ENCODE results near the gene WWOX.

Gene WWOX

DNA sequence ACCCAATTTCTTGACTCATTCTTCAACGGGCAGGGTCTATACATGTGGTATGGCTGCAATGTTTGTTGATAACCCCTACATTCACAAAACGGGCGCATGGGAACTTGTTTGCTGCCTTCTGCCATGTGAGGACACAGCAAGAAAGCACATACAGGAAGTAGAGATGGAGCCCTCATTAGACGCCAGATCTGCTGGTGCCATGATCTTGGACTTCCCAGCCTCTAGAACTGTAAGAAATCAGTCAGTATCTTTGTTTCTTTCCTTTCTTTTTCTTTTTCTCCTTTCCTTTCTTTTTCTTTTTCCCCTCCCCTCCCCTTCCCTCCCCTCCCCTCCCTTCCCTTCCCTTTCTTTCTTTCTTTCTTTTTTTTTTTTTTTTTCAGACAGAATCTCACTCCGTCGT lies 165.2 kb downstream of the WWOX start:
- no peaks in the 10 kb centered on the region for H3K4me1 Mint-ChIP-seq (ENCODE audit: low read depth)
- peaks cover 25% of the 10 kb centered on the region for H3K36me3 Mint-ChIP-seq
- no peaks in the 10 kb centered on the region for H3K27me3 Mint-ChIP-seq

GRCh38 chr16:78269256-78269655 lies 169.8 kb downstream of the WWOX start:
- Mint-ChIP-seq H3K4me3 (no peak overlapping the region), H3K4me1 (ENCODE audit: low read depth) (no peaks in the 10 kb centered on the region), H3K27me3 (no peaks in the 10 kb centered on the region), H3K27ac (no peak overlapping the region), H3K36me3 (peaks cover 21% of the 10 kb centered on the region), H3K9me3 (ENCODE audit: low read depth) (no peaks in the 10 kb centered on the region)

More for the DNA sequence above, 165.2 kb downstream of the WWOX start:
- peaks cover 5% of the 10 kb centered on the region for H3K9me3 Mint-ChIP-seq (ENCODE audit: low read depth)
- H3K27ac Mint-ChIP-seq = no peak overlapping the region
- H3K4me3 Mint-ChIP-seq = no peak overlapping the region

- Mint-ChIP-seq H3K27ac (no peak overlapping the region), H3K27me3 (no peaks in the 10 kb centered on the region), H3K4me1 (ENCODE audit: low read depth) (no peaks in the 10 kb centered on the region), H3K36me3 (peaks cover 15% of the 10 kb centered on the region), H3K4me3 (no peak overlapping the region), H3K9me3 (ENCODE audit: low read depth) (no peaks in the 10 kb centered on the region)
Observed at GRCh38 chr16:78271981-78272380, 172.5 kb downstream of the WWOX start.

- H3K4me1 Mint-ChIP-seq (ENCODE audit: low read depth) = no peaks in the 10 kb centered on the region
- no peaks in the 10 kb centered on the region for H3K9me3 Mint-ChIP-seq (ENCODE audit: low read depth)
- no peak overlapping the region for H3K4me3 Mint-ChIP-seq
- H3K36me3 Mint-ChIP-seq = peaks cover 7% of the 10 kb centered on the region
- no peaks in the 10 kb centered on the region for H3K27me3 Mint-ChIP-seq
- H3K27ac Mint-ChIP-seq = no peak overlapping the region
Observed at GRCh38 chr16:78274771-78275170, 175.3 kb downstream of the WWOX start.

GRCh38 chr16:78275420-78275819 lies 176.0 kb downstream of the WWOX start:
- Mint-ChIP-seq H3K4me3 (no peak overlapping the region), H3K36me3 (peaks cover 9% of the 10 kb centered on the region), H3K4me1 (ENCODE audit: low read depth) (no peaks in the 10 kb centered on the region), H3K9me3 (ENCODE audit: low read depth) (no peaks in the 10 kb centered on the region), H3K27me3 (no peaks in the 10 kb centered on the region), H3K27ac (no peak overlapping the region)

DNA sequence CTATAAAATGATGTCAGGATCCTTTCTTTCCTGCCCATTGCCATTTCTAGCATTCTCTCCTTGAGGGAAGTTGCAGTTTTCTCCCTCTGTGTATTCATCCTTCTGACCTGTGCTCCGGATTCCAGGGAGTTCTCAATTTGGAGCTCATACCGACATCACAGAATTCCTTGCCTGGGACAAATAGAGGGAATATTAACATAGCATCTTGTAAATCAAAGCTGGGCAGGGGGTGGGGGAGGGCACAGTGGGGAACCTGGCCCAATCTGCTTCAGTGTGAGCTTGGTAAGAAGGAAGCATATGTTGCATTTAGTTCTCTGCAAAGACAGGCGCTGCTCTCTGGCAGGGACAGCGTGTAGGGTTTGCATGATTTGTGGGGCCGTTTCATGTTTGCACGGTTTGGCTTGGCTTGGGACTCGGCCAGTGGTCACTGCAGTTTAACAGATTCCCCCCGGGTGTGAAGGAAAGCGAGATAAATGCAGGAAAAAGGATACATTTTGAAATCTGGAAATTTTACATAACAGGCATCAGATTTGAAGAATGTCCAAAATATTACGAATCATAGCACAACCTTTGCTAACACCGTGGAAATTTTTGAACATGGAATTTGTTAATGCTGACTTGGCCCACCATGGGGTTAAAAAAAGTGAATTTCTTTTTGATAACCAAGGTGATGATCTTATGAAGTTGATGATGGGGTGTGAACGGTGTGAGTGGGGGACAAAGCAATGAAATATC lies 178.0 kb downstream of the WWOX start:
- Mint-ChIP-seq H3K27ac (no peak overlapping the region), H3K4me1 (ENCODE audit: low read depth) (no peaks in the 10 kb centered on the region), H3K4me3 (no peak overlapping the region), H3K36me3 (peaks cover 11% of the 10 kb centered on the region), H3K9me3 (ENCODE audit: low read depth) (no peaks in the 10 kb centered on the region), H3K27me3 (no peaks in the 10 kb centered on the region)

GRCh38 chr16:78278056-78278450 lies 178.6 kb downstream of the WWOX start:
- Mint-ChIP-seq H3K27me3 (no peaks in the 10 kb centered on the region), H3K9me3 (ENCODE audit: low read depth) (no peaks in the 10 kb centered on the region), H3K27ac (no peak overlapping the region), H3K4me1 (ENCODE audit: low read depth) (no peaks in the 10 kb centered on the region), H3K4me3 (no peak overlapping the region), H3K36me3 (peaks cover 11% of the 10 kb centered on the region)

DNA sequence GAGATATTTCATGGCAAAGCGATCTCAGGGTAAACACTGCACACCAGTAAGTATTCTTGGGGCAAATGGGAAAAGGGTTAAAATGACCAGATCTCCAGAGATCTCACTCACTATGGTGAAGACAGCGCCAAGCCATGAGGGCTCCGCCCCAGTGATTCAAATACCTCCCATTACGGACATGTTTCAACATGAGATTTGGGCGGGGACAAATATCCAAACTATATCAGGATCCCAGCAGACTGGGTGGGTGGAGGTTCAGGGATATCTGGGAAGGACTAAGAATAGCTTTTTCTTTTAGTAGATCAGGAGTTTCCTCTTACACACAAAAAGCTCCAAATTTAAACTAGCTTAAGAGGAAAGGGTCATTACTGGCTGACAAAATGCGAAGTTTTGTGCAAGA lies 181.7 kb downstream of the WWOX start:
- no peak overlapping the region for H3K4me3 Mint-ChIP-seq
- no peaks in the 10 kb centered on the region for H3K4me1 Mint-ChIP-seq (ENCODE audit: low read depth)
- H3K9me3 Mint-ChIP-seq (ENCODE audit: low read depth) = no peaks in the 10 kb centered on the region
- no peak overlapping the region for H3K27ac Mint-ChIP-seq
- peaks cover 11% of the 10 kb centered on the region for H3K36me3 Mint-ChIP-seq
- H3K27me3 Mint-ChIP-seq = no peaks in the 10 kb centered on the region

DNA sequence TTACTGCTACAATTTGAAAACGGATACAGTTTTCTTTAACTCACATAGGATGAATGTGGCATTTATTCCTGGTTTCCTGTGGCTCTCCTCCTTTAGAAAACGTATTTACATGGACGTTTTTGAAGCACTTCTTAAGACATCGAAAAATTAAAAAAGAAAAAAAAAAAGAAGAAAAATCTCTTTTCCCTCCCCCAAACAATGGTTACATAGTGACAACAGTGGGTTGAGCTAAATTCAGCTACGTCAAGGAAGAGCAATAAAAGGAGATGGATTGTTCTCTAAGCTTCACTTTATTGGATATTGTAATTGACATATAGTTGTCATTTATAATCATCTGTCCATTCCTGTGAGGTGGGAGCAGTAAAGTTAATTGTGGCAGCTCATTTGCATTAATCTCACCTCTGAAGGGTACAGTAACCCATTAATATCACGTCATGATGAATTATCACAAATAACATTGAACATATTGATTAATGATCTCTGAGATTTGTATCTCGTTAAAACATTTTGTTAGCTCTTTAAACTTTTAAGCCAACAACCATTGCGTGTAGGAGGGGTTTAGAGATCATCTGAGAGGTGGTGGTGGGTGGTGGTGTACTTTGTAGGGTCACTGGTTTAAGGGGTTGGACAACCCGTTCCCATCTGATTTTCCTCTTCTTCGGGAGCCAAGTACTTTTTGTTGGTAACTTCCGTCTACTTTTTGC lies 184.2 kb downstream of the WWOX start:
- no peak overlapping the region for H3K4me3 Mint-ChIP-seq
- no peaks in the 10 kb centered on the region for H3K27me3 Mint-ChIP-seq
- H3K36me3 Mint-ChIP-seq = peaks cover 13% of the 10 kb centered on the region
- no peaks in the 10 kb centered on the region for H3K9me3 Mint-ChIP-seq (ENCODE audit: low read depth)
- no peaks in the 10 kb centered on the region for H3K4me1 Mint-ChIP-seq (ENCODE audit: low read depth)
- H3K27ac Mint-ChIP-seq = no peak overlapping the region

DNA sequence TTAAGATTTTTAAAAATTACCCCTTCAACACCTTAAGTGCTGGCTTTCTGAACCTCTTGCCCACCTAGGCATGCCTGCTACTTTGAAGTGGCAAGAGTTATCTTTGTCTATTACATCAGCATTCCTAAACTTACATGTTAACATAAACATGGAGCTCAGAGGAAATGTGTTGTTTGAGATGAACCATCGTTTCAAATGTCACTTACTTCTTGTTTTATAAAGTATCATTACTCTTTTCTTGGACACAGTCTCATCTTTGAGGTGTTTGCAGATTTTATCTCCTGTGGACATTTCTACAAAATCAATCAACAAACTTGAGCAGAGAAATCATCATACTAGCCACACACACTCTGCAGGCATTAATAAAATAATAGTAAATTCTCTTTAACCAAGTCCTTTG lies 184.9 kb downstream of the WWOX start:
- Mint-ChIP-seq H3K4me1 (ENCODE audit: low read depth) (no peaks in the 10 kb centered on the region), H3K4me3 (no peak overlapping the region), H3K27ac (no peak overlapping the region), H3K36me3 (peaks cover 13% of the 10 kb centered on the region), H3K27me3 (no peaks in the 10 kb centered on the region), H3K9me3 (ENCODE audit: low read depth) (no peaks in the 10 kb centered on the region)

- H3K4me1 Mint-ChIP-seq (ENCODE audit: low read depth) = no peaks in the 10 kb centered on the region
- H3K27ac Mint-ChIP-seq = no peak overlapping the region
- no peaks in the 10 kb centered on the region for H3K9me3 Mint-ChIP-seq (ENCODE audit: low read depth)
- H3K4me3 Mint-ChIP-seq = no peak overlapping the region
- no peaks in the 10 kb centered on the region for H3K27me3 Mint-ChIP-seq
- H3K36me3 Mint-ChIP-seq = peaks cover 13% of the 10 kb centered on the region
Observed at GRCh38 chr16:78284957-78285434, 185.5 kb downstream of the WWOX start.

DNA sequence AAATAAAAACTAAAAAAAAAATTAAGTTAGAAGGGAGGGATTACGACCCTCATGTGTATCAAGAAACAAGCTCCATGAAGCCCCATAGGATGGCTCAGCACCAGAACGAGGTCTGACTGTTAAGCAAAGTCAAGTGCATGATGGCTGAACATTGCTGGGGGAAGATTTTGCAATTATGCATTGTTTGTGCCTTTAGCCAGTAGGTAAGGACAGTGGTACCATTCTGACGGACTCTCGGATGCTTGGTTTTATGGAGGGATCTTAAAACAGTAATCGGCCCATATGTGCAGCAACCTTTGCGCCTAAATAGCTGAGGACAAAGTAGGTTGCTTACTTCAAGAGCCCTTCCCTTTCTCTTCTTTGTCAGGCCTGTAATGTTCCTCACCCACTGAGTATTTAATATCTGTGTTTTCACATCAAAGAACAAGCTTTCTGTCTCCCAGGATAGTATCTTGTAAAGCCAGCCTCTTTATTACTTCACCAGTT lies 186.0 kb downstream of the WWOX start:
- no peak overlapping the region for H3K4me3 Mint-ChIP-seq
- peaks cover 11% of the 10 kb centered on the region for H3K36me3 Mint-ChIP-seq

DNA sequence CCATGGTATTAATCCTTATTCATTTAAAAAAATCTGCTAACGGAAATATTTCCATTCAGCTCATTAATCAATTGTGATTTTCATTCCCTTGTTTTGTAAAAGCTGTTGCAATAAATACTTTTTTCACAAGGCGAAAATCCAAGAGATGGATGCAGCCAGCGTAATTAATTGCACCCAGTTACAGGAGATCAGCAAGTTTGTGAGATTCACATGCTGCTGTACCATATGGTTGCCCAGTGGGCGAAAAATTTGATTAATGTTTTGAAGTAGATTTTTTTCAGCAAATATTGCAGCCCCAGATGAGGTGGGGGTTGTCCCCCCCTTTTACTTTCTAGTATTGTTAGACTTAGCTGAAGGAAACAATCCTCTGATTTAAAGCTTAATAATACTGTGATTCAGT lies 186.6 kb downstream of the WWOX start:
- Mint-ChIP-seq H3K36me3 (peaks cover 8% of the 10 kb centered on the region), H3K4me1 (ENCODE audit: low read depth) (no peaks in the 10 kb centered on the region), H3K9me3 (ENCODE audit: low read depth) (no peaks in the 10 kb centered on the region)

More for the DNA sequence above, 186.0 kb downstream of the WWOX start:
- Mint-ChIP-seq H3K4me1 (ENCODE audit: low read depth) (no peaks in the 10 kb centered on the region), H3K27me3 (no peaks in the 10 kb centered on the region), H3K27ac (no peak overlapping the region), H3K9me3 (ENCODE audit: low read depth) (no peaks in the 10 kb centered on the region)

DNA sequence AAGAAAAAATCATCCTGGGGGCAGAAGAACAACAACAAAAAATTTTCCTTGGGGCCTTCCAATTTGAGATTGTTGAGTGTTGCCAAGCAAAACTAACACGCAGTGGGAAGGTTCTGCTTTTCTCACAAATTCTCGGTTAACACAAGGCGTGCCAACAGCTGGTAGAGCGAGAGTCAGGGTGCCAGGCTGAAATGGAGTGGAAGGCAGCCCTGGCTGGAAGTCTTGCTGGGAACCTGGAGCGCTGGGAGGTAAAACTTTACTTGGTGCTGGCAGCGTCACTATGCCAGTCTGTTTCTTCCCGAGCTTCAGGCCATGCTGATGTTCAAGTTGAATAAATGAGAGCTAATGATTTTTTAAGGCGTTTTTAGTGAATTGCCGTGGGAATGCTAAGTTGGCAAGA lies 189.4 kb downstream of the WWOX start:
- H3K27me3 Mint-ChIP-seq = no peaks in the 10 kb centered on the region
- no peaks in the 10 kb centered on the region for H3K4me1 Mint-ChIP-seq (ENCODE audit: low read depth)
- no peak overlapping the region for H3K4me3 Mint-ChIP-seq

More for the DNA sequence above, 186.6 kb downstream of the WWOX start:
- Mint-ChIP-seq H3K27me3 (no peaks in the 10 kb centered on the region), H3K27ac (no peak overlapping the region), H3K4me3 (no peak overlapping the region)

GRCh38 chr16:78289373-78289772 lies 189.9 kb downstream of the WWOX start:
- no peak overlapping the region for H3K27ac Mint-ChIP-seq
- H3K4me1 Mint-ChIP-seq (ENCODE audit: low read depth) = no peaks in the 10 kb centered on the region
- no peaks in the 10 kb centered on the region for H3K9me3 Mint-ChIP-seq (ENCODE audit: low read depth)
- H3K27me3 Mint-ChIP-seq = no peaks in the 10 kb centered on the region
- no peak overlapping the region for H3K4me3 Mint-ChIP-seq
- peaks cover 10% of the 10 kb centered on the region for H3K36me3 Mint-ChIP-seq

More for the DNA sequence above, 189.4 kb downstream of the WWOX start:
- Mint-ChIP-seq H3K27ac (no peak overlapping the region), H3K9me3 (ENCODE audit: low read depth) (no peaks in the 10 kb centered on the region), H3K36me3 (peaks cover 6% of the 10 kb centered on the region)

All from activated naive CD8-positive, alpha-beta T cell (primary cell).